Peyer's patch (tissue), 4 donors: ENCODE results near the gene UBR2.

Experiments
- POLR2A ChIP-seq, 2 donors: fragments of 450-650 bp; IDR thresholded peaks; one replicate each; pipeline ENCODE4 v1.5.1; 2017; ENCODE audit warnings: antibody characterized with exemption in 2 of 2, mild to moderate bottlenecking in 2 of 2, moderate library complexity in 2 of 2
- TF ChIP-seq, protein P1 (sequence below), 6 experiments: fragments of 450-650 bp in 4 of 6; fragments of 200-600 bp in 2 of 6; sonication (generic) in 1 of 6; IDR thresholded peaks; one replicate each; pipeline ENCODE4 v1.5.1; 2017 to 2019; ENCODE audit warnings: antibody characterized with exemption in 6 of 6, mild to moderate bottlenecking in 3 of 6, moderate library complexity in 1 of 6

DNA sequence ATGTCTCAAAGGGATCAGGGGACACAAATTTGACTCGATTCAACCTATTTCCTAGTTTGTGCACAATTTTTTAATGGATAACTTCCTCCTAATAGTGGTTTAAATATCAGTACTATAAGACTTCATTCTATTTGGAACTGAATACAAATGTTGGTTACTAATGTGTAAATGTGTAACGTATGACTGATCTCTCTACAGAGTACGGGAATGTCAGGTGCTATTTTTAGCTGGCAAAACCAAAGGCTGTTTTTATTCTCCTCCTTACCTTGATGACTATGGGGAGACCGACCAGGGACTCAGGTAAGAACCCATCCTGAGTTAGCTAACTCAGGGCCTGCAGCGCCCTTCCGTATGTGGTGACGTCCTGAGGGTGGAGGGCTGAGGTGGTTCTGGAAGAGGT is 125.5 kb downstream of the UBR2 start:
- TF ChIP-seq, protein P1, sequence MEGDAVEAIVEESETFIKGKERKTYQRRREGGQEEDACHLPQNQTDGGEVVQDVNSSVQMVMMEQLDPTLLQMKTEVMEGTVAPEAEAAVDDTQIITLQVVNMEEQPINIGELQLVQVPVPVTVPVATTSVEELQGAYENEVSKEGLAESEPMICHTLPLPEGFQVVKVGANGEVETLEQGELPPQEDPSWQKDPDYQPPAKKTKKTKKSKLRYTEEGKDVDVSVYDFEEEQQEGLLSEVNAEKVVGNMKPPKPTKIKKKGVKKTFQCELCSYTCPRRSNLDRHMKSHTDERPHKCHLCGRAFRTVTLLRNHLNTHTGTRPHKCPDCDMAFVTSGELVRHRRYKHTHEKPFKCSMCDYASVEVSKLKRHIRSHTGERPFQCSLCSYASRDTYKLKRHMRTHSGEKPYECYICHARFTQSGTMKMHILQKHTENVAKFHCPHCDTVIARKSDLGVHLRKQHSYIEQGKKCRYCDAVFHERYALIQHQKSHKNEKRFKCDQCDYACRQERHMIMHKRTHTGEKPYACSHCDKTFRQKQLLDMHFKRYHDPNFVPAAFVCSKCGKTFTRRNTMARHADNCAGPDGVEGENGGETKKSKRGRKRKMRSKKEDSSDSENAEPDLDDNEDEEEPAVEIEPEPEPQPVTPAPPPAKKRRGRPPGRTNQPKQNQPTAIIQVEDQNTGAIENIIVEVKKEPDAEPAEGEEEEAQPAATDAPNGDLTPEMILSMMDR (IDR thresholded peaks at IDR 0.05), result no peak
- TF ChIP-seq POLR2A (IDR thresholded peaks at IDR 0.05), result no peak
